GM12873 (cell line): ENCODE measurements around the gene CACHD1.

Experiments
- CTCF ChIP-seq: IDR thresholded peaks from 2 replicates; pipeline ENCODE4 v1.5.1; 2012; ENCODE audit warnings: low read depth, mild to moderate bottlenecking, moderate library complexity, low read length, control low read depth; ENCODE audit not compliant: insufficient read depth; ENCODE audit errors: missing control alignments

The CACHD1 gene

GRCh38 chr1:64715186-64715585 lies 245.3 kb downstream of the CACHD1 start:
- TF ChIP-seq CTCF: no peak

GRCh38 chr1:64721135-64721534 lies 251.2 kb downstream of the CACHD1 start:
- TF ChIP-seq CTCF: no peak

DNA sequence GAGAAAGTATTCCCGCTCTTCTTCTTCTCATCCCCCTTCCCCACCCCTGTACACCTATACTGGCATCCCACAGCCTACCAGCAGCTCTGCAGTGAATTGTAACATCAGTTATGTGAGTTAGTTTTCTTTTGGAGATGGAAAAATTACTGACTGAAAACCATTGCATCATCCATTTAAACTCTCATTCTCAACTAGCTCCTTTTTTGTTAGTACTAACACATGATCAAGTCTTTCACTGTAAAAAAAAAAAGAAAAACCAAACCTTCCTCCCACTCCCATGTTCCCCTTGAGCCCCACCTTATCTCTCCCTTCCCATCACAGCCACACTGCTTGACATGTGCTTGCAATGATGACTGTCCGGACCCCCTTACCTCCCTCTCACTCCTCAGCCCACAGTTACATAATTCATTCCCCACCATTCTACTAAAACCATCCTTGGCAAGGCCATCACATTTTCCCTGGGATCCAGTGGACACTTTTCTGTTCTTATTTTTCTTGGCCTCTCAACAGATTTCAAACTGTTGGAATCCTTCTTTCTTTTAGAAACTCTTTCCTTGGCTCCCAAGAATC lies 251.7 kb downstream of the CACHD1 start:
- TF ChIP-seq CTCF: no peak

DNA sequence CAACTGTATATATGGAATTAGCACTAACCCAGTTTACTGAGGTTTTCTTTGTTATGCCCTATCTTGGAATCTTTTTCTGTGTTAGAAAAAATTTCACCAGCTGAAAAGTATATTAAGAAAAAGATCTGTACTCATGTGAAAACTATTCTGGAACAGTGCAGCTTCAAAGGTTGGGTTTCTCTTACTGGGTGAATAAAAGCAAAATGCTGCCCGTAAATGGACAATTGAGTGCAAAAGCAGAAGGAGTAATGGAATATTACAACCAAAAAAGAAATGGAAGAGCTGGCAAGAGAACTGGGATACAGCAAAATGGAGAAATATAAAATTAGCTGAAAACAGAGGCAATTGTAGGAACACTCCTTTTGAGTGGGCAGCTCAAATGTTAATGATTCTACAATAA lies 257.9 kb downstream of the CACHD1 start:
- TF ChIP-seq CTCF: no peak

DNA sequence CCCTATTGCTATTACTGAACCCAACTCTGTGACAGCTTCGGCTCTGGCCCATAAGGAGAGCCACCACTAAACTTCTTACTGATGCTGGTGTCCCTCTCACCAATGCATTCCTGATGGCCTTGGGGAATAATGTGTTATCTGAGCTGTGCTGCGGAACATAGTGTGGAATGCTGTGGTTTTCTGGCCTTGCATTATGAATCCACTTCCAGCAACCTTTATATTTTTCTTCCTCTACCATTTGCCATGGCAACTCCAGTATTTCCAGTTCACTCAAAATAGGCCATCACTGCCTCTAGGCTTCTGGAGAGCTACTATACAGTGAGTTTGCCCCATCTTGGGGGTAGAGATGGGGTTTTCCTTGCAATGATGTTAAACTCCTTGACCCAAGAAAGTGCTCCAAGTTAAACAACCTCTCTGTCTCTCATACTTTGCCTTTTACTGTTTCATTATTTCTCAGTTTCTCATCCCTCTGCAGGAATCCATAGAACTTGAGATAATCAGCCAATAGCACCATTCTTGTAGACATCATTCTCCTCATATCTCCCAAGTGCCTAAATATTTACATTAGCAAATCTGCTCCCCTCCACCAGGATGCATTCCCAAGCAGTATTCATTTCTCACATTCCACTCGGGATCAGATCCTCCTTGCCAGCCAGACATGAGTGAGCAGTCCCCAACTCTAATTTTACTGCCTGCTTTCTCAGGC lies 263.8 kb downstream of the CACHD1 start:
- TF ChIP-seq CTCF: no peak

DNA sequence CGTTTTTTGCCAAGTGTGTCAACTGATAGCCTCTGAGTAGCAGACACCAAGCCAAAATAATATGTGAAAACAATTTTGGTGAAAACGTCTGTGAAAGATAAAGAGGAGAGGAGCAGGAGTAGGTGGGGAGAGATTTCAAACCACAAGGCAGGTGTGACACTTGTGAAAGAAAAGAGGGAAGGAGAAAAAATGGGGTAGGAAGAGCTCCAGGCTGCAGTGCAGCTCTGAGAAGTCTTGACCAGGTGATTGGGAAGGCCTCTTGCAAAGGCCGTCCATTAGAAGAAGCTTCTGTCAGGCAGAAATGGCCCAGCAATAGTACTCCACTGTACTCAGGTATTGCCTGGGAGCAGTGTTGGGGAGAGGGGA lies 264.3 kb downstream of the CACHD1 start:
- no peak for TF ChIP-seq CTCF
